GM18498 (cell line): ENCODE measurements around the gene TP53I3.
"Not testable (repeated sequence)": the region's sequence is repeated elsewhere in the genome, so short reads cannot be mapped to it uniquely, and the experiment has no call there.

Source experiments
- ATAC-seq: cut with Tn5 transposase; IDR thresholded peaks from one replicate; pipeline ENCODE4 v1.9.1; 2021; ENCODE audit warnings: mild to moderate bottlenecking, moderate library complexity; ENCODE audit not compliant: unreplicated experiment

Gene TP53I3

DNA sequence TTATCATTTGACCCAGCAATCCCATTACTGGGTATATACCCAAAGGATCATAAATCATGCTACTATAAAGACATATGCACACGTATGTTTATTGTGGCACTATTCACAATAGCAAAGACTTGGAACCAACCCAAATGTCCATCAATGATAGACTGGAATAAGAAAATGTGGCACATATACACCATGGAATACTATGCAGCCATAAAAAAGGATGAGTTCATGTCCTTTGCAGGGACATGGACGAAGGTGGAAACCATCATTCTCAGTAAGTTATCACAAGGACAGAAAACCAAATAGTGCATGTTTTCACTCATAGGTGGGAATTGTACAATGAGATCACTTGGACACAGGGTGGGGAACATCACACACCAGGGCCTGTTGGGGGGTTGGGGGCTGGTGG, 16.1 kb upstream of the TP53I3 start:
- ATAC-seq, result not testable (repeated sequence)

DNA sequence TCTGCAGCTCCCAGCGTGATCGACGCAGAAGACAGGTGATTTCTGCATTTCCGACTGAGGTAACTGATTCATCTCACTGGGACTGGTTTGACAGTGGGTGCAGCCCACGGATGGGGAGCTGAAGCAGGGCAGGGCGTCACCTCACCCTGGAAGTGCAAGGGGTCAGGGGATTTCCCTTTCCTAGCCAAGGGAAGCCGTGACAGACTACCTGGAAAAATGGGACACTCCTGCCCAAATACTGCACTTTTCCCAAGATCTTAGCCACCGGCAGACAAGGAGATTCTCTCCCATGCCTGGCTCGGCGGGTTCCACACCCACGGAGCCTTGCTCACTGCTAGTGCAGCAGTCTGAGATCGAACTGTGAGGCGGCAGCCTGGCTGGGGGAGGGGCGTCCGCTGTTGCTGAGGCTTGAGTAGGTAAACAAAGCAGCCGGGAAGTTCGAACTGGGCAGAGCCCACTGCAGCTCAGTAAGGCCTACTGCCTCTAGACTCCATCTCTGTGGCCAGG, 10.6 kb upstream of the TP53I3 start:
- not testable (repeated sequence) for ATAC-seq

DNA sequence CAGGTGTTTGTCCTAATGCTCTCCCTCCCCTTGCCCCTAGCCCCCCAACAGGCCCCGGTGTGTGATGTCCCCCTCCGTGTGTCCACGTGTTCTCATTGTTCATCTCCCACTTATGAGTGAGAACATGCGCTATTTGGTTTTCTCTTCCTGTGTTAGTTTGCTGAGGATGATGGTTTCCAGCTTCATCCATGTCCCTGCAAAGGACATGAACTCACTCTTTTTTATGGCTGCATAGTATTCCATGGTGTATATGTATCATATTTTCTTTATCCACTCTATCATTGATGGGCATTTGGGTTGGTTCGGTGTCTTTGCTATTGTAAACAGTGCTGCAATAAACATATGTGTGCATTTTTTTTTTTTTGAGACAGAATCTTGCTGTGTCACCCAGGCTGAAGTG, 8.6 kb upstream of the TP53I3 start:
- not testable (repeated sequence) for ATAC-seq

DNA sequence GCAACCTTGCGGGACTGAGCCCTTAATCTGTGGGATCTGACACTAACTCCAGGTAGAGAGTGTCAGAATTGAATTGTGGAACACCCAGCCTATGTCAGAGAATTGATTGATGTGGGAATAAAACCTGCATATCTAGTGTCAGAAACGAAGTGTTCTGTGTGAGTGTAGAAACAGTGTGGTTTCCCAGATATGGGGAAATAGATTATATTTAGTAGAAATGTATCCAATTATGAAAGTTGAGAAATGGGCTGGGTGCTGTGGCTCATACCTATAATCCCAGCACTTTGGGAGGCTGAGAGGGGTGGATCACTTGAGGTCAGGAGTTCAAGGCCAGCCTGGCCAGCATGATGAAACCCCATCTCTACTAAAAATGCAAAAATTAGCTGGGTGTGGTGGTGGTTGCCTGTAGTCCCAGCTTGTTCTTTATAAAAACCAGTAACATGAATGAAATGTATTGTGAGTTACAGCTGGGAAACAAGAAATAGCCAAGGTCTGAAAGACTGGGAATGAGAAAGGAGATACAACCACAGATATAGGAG, 4.3 kb upstream of the TP53I3 start:
- ATAC-seq, result no peak

DNA sequence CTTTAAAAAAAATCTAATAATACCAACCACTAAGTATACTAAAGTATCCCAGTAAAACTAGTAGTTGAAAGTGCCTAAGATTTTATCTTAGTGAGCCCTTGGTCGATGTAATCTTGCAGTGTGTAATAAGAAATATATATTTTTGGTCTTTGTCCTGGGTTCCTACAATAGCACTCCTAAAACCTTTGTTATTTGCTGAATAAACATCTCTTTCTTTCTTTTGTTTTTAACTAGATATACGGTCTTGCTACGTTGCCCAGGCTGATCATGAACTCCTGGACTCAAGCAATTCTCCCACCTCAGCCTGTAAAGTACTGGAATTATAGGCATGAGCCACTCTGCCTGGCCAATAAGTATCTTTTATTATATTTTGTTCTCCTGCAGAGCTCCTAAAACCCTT, 2.4 kb upstream of the TP53I3 start:
- no peak for ATAC-seq

DNA sequence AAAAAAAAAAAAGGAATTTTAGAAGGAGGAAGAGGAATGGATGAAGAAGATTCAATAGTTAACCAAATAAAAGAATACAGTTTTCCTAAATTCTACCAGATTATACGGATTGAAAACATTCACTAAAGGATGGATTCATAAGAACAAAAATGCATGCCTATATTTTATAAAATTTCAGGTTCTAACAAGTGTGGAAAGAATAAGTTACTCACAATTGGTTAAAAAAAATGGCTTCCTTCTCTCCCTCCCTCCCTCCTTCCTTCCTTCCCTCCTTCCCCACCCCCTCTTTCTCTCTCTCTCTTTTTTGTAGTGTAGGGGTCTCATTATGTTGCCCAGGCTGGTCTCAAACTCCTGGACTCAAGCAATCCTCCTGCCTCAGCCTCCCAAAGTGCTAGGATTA, 1.6 kb upstream of the TP53I3 start:
- no peak for ATAC-seq

DNA sequence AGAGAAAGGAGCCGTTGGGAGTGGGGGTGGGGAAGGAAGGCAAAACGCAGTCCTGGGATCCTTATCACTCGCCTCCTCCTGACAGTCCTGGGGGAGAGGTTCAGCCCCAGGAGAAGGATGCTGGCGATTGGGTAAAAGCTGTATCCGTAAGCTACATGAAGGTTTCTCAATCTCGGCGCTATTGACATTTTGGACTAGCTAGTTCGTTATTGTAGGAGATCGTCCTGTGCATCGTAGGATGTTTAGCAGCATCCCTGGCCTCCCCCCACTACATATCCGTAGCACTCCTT, 511 bp upstream of the TP53I3 start:
- no peak for ATAC-seq

DNA sequence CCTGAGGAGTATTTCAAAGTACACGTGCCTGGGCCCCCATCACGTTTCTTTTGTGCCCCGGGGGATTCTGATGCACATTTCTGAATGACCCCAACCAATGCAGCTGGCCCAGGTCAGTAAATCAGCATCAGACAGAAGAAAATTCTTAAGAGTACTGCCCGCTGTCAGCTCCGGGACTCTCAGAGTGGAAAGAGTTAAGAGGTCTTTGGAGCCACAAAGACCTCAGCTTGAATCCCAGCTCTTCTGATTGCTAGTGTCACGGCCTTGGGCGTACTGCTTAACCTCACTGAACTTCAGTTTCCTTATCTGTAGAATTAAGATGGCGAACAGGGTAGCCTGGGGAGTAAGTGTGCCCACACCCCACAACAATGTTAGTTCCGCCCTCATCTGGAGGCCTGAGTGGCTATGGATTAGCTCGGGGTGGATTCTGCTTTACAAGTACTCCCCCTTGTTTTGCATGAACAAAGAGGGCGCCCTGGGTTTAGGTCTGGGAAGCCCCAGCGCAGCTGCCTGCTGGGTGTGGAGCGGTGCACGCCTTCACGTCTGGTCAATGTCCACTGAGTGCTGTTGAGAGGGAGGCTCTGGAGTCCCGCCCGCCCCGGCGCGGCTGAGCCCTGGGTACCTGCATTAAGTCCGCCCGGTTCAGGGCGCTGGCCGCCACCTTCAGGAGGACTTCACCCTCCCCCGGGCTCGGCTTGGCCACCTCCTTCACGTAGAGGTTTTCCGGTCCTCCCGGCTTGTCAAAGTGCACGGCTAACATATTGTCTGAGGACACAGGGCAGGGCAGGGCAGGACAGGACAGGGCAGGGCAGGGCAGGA, 858 bp downstream of the TP53I3 start:
- peak; percentile 78 for ATAC-seq

DNA sequence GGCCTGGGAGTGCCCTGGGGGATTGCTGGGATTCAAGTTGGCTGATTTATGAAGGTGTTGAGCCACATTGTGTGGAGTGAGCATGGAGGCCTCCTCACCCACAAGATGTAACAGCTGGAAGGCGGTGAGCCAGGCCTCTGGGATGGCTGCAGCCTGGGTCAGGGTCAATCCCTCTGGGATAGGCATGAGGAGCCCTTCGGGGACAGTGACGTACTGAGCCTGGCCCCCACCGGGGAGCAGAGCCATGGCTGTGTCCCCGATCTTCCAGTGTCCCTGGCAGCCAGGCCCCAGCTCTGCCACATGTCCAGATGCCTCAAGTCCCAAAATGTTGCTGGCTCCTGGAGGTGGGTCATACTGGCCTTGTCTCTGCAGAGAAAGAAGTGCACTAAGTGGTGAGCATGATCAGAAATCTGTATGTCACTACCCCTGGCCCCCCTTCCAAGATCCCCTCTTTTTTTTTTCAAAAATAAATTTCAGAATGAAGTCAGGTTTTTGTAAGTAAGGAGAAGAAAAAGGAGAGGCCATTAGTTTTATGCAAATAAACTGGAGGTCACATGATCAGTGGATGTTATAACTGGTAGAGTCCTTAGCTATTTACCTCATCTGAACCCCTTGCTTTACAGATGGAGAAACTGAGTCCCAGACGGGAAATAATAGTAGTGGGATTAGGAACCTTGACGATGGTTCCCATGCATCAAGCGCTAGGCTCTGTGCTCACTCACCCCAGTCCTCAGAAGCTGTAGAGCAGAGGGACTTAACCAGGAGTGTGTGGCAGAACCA, 1.7 kb downstream of the TP53I3 start:
- ATAC-seq, result no peak

DNA sequence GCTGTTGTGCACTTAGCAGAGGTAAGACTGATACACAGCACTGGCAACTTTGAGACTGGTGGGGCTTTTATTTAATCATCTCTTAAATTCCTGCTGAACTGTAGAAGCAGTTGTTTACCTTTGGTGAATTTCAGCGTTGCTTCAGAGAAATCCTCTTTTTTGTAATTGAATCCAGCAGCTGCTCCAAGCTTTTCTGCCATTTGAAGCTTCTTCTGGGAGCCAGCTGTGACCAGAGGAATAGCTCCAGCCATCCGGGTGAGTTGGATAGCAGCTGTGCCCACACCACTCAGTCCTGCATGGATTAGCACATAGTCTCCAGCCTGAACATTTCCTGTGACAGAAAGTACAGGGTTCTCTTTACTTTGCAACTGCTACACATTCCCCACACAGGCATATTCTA, 3.9 kb downstream of the TP53I3 start:
- ATAC-seq, result no peak

DNA sequence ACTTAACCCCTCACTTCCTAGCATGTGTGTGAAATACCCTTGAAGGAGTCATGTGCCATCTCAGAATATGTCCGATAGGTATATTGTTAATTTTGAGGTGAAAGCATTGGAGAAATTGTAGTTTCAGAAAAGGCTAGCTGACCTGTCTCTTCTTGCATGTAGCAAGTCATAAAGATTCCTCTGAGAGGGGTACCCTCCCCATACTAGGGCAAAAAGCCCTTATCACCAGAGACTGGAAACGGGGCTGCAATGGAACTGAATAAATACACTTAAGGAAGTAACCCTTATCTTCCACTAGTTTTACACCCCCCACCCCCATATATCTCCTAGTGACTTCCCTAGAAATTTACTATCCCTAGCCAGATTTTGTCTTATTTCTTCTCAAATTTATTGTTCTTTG, 6.8 kb downstream of the TP53I3 start:
- no peak for ATAC-seq

DNA sequence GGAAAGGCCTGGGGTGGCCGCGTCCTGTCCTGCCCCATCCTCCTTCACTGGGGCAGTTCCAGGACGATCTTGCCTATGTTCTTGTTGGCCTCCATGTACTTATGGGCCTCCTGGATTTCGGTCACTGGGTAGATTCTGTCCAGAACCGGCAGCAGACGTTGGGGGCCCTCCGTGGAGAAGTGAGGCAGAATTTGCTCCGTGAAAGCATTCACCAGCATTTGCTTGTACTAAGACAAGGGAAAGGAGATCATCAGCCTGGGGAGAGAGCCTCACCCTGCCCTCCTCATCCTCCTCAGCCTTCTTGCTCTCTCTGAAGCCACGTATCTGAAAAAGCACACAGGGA, 7.1 kb downstream of the TP53I3 start:
- ATAC-seq, result no peak

DNA sequence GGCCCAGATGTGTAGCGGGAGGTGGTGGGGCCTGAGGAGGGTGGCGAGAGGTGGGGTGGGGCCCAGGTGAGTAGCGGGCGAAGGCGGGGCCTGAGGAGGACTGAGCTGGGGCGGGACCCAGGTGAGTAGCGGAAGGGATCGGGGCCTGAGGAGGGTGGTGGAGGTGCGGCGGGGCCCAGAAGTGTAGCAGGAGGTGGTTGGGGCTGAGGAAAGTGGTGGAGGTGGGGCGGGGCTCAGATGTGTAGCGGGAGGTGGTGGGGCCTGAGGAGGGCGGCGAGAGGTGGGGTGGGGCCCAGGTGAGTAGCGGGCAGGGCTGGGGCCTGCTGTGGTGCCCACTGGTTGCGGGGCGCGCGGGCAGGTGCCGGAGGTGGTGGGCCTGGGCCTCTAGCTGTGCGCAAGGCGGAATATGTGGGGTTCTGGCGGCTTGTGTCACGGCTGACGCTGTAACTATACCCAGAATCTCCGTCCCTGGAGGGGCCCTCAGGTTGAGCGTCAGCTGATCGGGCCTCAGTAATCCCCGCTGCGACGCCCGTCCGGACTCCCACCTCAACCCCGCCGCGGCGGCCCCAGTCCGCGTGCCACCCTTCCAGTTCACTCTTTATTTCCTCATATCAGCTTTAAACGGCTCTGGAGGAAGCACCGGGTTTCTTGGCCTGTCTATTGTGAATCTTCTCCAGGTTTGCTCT, 7.6 kb downstream of the TP53I3 start:
- peak; percentile 22 for ATAC-seq

DNA sequence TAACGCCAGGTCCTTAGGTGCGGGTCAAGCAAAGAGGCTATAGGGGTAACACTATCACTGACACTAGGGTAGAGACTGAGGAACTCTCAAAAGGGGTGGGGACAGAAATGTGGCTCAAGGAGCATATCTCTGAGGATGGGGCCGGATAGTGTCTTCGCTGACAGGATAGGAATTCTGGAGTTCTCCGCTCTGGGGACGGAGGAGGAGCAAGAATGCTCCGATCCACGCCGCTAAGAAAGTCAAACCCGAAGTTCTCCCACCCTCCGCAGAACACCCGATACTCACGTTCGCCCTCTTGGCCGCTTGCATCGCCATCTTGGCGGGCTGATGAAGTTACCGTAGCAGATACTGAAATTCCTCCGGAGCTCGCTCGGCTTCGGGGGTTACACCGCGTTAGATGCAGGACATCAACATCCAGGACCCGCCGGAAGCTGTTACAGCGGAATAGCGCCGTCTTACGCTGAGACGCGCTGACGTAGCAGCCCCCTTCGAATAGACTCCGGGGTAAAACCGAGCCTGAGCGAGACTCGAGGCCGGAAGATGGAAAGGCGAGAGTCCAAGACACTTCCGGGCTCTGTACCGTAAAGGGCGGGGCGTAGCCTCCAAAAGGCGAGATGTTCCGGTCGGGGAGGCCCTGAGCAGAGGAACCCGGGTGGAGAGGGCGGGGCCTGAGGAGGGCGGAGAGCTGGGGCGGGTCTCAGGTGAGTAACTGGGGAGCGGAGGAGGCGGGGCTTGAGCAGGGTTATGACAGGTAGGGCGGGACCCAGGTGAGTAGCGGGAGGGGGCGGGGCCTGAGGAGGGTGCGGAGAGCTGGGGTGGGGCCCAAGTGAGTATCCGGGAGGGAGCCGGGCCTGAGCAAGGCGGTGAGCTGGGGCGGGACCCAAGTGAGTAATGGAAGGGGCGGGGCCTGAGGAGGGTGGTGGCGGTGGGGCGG, 8.5 kb downstream of the TP53I3 start, which contains the start of gene SF3B6:
Gene SF3B6 (minus strand): TSS at position 412 of the 934 bp plus-strand sequence. CDS start 97 bp downstream, at position 315.
- peak; percentile 92 for ATAC-seq

DNA sequence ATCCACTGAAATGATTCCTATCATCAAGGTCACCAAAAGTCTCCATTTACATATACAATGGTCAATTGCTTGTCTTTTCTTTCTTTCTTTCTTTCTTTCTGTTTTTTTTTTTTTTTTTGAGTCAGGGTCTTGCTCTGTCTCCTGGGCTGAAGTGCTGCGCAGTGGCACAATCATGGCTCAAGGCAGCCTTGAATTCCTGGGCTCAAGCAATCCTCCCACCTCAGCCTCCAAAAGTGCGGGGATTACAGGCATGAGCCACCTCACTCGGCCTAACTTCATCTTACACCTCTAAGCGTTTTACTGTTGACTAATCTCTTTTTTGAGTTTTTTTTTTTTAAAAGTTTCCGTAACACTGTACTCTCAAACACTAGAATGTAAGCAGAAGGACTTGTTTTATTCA, 9.4 kb downstream of the TP53I3 start:
- ATAC-seq, result no peak

DNA sequence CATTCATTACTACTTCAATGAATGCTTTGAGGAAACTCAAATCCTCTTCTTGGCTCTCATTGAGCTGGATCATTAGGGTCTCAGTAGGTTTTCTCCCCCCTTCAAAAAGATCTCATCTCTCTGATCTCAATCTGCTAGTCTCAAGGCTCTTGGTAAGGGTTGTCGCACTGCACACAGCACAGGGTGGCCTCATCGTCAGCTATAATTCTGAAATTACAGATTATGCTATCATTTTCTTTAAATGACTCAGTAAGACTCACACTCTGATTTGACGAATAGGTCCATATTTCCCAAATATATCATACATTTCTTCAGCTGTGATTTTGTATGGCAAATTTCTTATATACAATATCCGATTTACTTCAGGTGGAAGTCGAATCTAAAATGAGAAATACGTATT, 10.8 kb downstream of the TP53I3 start:
- ATAC-seq, result no peak

DNA sequence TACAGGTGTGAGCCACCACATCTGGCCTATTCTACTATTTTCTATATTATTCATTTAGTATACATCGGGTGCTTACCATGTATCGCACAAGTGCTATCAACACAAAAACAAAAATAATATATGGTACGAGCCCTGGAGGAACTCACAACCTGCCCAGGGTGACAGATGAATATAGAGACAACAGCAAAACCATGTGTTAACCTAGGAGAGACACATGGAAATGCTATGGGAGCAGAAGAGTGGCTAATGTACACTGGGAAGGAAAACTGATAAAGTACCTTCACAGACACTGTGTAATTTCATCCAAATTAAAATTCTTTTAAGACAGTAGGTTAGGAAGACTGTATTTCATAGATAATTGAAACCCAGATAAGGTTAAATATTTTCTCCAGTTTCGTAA, 12.4 kb downstream of the TP53I3 start:
- no peak for ATAC-seq

DNA sequence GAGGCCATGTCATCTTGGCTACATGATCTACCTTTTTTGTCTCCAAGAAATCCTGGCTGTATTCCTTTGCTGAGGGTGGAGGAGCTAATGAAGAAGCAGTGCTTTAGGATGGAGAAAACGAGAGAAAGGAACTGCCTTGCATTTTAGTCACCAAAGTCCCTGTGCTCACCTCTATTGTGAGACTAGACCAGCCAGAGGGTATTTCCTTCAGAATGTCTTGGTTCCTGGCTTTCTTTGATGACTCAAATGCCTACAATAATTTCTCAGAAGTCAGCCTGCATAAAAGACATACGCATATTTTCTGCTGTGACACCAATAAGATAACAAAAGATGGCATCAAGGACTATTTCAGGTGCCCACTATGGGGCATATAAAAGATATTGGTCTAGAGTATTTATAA, 19.3 kb downstream of the TP53I3 start:
- no peak for ATAC-seq

DNA sequence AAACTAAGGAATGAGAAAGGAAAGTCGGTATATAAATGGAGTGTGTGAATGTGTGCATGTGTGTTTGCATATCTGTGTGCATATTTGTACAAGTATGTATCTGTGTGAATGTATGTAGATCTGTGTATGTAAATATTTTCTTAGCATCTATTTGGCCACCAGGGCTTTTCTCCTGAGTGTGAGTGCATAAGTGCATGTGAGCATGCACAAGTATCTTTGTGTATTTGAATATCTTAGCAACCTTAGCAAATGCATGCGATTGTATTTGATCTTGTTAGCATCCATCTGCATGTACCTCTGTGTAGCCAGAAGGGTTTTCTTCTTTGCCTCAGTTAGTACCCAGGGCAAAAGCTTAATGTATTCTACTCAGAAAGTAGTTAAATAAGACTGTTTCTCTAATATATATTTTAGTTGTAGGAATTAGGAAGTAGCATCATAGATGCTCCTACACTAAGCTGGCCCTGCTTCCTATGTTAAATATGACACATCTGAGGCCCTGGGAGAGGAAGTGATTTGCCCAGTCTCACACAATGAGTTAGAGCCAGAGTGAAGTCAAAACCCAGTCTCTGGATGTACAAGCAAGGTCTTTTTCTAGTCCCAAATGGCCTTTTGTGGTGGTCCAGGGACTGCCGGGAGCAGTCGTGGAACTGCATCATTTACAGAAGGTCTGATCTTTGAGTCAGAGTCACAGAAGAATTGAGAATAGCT, 25.9 kb downstream of the TP53I3 start:
- no peak for ATAC-seq

DNA sequence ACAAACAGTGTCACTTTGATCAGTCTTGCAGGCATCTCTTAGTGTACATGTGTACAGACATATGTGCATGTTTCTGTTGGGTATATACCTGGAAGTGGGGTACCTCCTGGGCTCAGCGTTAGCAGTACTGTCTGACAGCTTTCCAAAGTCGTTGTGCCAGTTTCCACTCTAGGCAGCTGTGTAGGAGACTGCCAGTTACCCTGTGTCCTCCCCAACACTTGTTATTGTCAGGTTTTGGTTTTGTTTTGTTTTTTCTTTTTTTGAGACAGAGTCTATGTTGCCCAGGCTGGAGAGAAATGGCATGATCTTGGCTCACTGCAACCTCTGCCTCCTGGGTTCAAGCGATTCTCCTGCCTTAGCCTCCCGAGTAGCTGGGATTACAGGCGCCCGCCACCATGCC, 28.9 kb downstream of the TP53I3 start:
- no peak for ATAC-seq
